ENCODE measurements around the gene HBG2.

The HBG2 gene

GRCh38 chr11:5229796-5230195 lies 24.8 kb downstream of the HBG2 start:
- no peak for DNase-seq (ENCODE audit: low read depth)

GRCh38 chr11:5229356-5229755 lies 25.2 kb downstream of the HBG2 start:
- no peak for DNase-seq (ENCODE audit: low read depth)

- DNase-seq (ENCODE audit: low read depth): no peak
These were observed 26.5 kb downstream of the HBG2 start for GRCh38 chr11:5228124-5228523.

- no peak for DNase-seq (ENCODE audit: low read depth)
These were observed 26.9 kb downstream of the HBG2 start for GRCh38 chr11:5227681-5228080.

- no peak for DNase-seq (ENCODE audit: low read depth)
These were observed 27.8 kb downstream of the HBG2 start, which contains the start of gene HBB for GRCh38 chr11:5226732-5227310. TSS of gene HBB (minus strand) at chr11:5227071. CDS start at chr11:5227021, 50 bp downstream.

- DNase-seq (ENCODE audit: low read depth): no peak
These were observed 29.1 kb downstream of the HBG2 start for GRCh38 chr11:5225480-5225871.

- DNase-seq (ENCODE audit: low read depth): no peak
These were observed 29.8 kb downstream of the HBG2 start for GRCh38 chr11:5224538-5225479.

GRCh38 chr11:5223686-5224085 lies 30.9 kb downstream of the HBG2 start:
- no peak for DNase-seq (ENCODE audit: low read depth)

GRCh38 chr11:5223146-5223545 lies 31.4 kb downstream of the HBG2 start:
- DNase-seq (ENCODE audit: low read depth): no peak

GRCh38 chr11:5210376-5210885 lies 44.1 kb downstream of the HBG2 start:
- DNase-seq (ENCODE audit: low read depth): no peak

- DNase-seq (ENCODE audit: low read depth): no peak
These were observed 49.8 kb downstream of the HBG2 start for GRCh38 chr11:5204787-5205186.

- DNase-seq (ENCODE audit: low read depth): no peak
These were observed 51.2 kb downstream of the HBG2 start for GRCh38 chr11:5203366-5203765.
